ENCODE results near the gene GNA12. TPM values are rescaled to one million over a fixed set of nuclear protein-coding genes. Genes with fewer than 3 reads are reported as not detected.

The GNA12 gene
- total and polyA plus RNA-seq, 11 donors: 10.7 to 56.5 (median 34.9) TPM

DNA sequence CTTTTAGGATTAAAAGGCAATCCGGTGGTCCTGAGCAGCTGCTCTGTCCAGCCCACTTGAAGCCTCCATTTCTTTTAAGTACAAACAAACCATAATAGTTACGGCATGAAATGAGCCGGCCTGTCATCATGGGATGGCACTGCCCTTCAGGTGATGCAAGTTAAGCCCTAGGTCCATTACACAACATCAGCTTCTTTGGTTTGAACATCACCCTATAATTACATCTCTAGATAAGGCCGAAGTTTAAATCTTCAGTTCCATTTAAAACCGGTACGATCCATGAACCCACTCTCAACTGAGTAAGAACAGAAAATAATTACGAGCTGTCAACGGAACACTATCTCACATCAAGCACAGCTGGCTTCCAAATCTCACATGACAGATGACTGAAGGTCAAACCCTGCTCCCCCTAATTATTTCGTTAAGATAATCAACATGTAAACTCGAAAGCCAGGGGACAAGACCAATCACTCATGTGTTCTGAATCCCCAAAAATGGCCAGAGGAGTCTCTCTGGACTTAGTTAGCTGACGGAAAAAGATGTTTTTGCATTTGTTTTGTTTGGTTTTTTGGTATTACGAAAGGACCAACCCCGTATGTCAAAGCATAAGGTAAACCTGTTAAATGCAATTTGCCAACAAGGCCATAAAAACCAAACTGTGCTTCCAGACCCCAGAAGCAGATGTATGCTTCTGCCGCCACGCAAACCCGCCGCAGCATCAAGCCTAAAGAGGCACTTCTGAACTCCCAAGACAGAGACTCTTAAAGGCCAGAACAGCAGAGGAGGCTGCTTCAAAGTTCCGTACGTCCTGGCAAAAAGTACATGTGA lies 10.8 kb downstream of the GNA12 start:
- Histone ChIP-seq H3K4me3 (no peak overlapping the region), H3K4me1 (peaks cover 0 to 49% (median 28%) of the 10 kb centered on the region in 12 donors), H3K27me3 (no peaks in the 10 kb centered on the region), H3K27ac (no peak overlapping the region), H3K36me3 (peaks cover 0 to 22% (median 9%) of the 10 kb centered on the region in 9 donors), H3K9me3 (no peaks in the 10 kb centered on the region)
- TF ChIP-seq, protein P1, sequence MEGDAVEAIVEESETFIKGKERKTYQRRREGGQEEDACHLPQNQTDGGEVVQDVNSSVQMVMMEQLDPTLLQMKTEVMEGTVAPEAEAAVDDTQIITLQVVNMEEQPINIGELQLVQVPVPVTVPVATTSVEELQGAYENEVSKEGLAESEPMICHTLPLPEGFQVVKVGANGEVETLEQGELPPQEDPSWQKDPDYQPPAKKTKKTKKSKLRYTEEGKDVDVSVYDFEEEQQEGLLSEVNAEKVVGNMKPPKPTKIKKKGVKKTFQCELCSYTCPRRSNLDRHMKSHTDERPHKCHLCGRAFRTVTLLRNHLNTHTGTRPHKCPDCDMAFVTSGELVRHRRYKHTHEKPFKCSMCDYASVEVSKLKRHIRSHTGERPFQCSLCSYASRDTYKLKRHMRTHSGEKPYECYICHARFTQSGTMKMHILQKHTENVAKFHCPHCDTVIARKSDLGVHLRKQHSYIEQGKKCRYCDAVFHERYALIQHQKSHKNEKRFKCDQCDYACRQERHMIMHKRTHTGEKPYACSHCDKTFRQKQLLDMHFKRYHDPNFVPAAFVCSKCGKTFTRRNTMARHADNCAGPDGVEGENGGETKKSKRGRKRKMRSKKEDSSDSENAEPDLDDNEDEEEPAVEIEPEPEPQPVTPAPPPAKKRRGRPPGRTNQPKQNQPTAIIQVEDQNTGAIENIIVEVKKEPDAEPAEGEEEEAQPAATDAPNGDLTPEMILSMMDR (IDR thresholded peaks at IDR 0.05): no peak
- no peak for TF ChIP-seq POLR2A (IDR thresholded peaks at IDR 0.05)
- DNase-seq (no peak), ATAC-seq (peak in 1 of 4 donors; percentile 34)
- intact Hi-C loops (cut with DNase I): no loop called here
- 71 to 75% (median 73%) methylated on average over 19 of the region's 19 CpGs for WGBS, 4 donors

DNA sequence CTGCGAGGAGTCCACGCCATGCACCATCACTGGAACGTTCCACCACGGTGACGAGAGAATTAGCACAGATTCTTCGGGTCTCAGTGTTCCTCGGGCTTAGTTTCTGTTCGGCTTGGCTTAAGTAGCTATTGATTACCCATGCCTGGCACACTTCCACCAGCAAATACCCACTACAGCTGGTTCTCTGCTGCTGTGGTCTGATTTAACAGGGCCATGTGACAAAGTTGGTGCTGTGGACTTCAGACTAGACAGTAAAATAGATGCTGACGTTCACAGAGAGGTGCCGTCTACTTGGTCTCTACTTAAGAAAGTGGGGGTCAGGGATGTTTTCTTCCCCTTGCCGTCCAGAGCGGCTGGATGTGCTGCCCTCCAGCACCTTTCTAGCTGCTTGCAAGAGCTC lies 11.6 kb downstream of the GNA12 start:
- H3K36me3 ChIP-seq: peaks cover 0 to 22% (median 7%) of the 10 kb centered on the region in 9 donors
- H3K27ac ChIP-seq: no peak overlapping the region
- intact Hi-C loops (cut with DNase I): no loop called here
- no peaks in the 10 kb centered on the region for H3K9me3 ChIP-seq
- DNase-seq (no peak), ATAC-seq (no peak)
- 96 to 98% (median 96%) methylated on average over 11 to 12 of the region's 12 CpGs for WGBS, 4 donors
- no peak overlapping the region for H3K4me3 ChIP-seq
- H3K27me3 ChIP-seq: no peaks in the 10 kb centered on the region
- peaks cover 0 to 42% (median 22%) of the 10 kb centered on the region in 12 donors for H3K4me1 ChIP-seq
- no peak for TF ChIP-seq POLR2A (IDR thresholded peaks at IDR 0.05)

DNA sequence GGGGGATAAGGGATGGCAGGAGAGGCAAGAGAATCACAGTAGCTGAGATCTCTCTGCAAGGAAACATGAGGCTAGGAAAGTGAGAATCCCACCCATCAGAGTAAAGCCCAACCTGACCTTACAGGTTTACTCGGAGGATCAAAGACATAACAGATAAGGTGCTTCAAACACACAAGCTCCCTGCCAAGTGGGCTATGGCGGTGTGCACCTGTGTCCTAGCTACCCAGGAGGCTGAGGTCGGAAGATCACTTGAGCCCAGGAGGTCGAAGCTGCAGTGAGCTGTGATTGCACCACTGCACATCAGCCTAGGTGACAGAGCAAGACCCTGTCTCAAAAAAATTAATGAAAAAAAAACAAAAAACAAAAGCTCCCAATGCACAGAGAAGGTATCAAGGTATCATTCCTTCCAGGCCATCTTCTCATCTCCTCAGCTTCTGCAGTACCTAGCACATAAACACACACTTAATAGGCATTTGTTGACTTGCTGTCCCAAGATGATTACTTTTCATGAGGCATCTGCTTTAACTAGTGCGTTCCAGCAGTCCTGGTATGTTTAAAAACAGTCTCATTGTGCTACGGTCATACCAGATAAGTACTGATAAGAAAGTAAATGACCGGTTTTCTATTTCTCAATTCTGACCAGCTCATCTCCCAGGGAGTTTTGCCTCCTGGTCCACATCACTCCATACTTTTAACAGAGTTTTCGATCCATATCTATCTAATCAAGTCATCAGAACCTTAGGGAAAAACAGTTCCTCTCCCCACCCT lies 13.3 kb downstream of the GNA12 start:
- Histone ChIP-seq H3K36me3 (peaks cover 0 to 20% (median 7%) of the 10 kb centered on the region in 9 donors), H3K4me1 (peaks cover 0 to 42% (median 19%) of the 10 kb centered on the region in 12 donors), H3K9me3 (no peaks in the 10 kb centered on the region), H3K27me3 (no peaks in the 10 kb centered on the region), H3K4me3 (no peak overlapping the region), H3K27ac (no peak overlapping the region)
- TF ChIP-seq POLR2A (IDR thresholded peaks at IDR 0.05): no peak
- TF ChIP-seq, protein P1 (IDR thresholded peaks at IDR 0.05): no peak
- intact Hi-C loops (cut with DNase I): no loop called here
- WGBS, 4 donors: 62 to 68% (median 67%) methylated on average over 8 of the region's 8 CpGs
- DNase-seq (no peak), ATAC-seq (no peak)

DNA sequence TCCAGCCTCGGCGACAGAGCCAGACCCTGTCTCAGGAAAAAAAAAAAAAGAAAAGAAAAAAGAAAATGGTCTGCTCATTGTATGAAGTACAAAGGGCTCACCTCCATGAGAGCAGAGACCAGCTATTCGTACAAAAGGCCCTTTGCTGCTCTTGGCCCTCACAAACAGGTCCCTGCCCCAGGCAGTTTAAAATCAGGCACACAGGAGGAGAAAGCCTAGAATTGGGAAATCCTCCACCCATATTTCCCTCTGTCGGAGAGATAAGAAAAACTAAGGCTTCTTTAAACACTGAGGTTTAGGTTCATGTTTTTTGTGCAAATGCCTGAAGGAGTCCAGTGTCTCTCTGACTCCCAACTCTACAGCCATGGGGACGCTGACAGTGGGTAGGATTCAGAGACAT lies 15.1 kb downstream of the GNA12 start:
- intact Hi-C loops (cut with DNase I): loop anchor here in 1 of 10 donors (10.0 kb wide), 1 partner anchor 74 kb away; no protein-coding TSS in a partner anchor
- TF ChIP-seq POLR2A (IDR thresholded peaks at IDR 0.05): no peak
- TF ChIP-seq, protein P1 (IDR thresholded peaks at IDR 0.05): no peak
- H3K9me3 ChIP-seq: no peaks in the 10 kb centered on the region
- H3K4me3 ChIP-seq: no peak overlapping the region
- H3K36me3 ChIP-seq: peaks cover 0 to 6% (median 0%) of the 10 kb centered on the region in 9 donors
- H3K27ac ChIP-seq: no peak overlapping the region
- ATAC-seq: no peak
- peaks cover 0 to 59% (median 29%) of the 10 kb centered on the region in 12 donors for H3K4me1 ChIP-seq
- 81 to 90% (median 87%) methylated on average over 5 of the region's 5 CpGs for WGBS, 4 donors
- no peaks in the 10 kb centered on the region for H3K27me3 ChIP-seq
- no peak for DNase-seq
